HG02678 (cell line): ENCODE results near the gene CYP27A1.

Experiments used
- ATAC-seq: cut with Tn5 transposase; IDR thresholded peaks from one replicate; pipeline ENCODE4 v1.9.1; 2021; ENCODE audit warnings: mild to moderate bottlenecking, moderate library complexity; ENCODE audit not compliant: unreplicated experiment

CYP27A1 gene

DNA sequence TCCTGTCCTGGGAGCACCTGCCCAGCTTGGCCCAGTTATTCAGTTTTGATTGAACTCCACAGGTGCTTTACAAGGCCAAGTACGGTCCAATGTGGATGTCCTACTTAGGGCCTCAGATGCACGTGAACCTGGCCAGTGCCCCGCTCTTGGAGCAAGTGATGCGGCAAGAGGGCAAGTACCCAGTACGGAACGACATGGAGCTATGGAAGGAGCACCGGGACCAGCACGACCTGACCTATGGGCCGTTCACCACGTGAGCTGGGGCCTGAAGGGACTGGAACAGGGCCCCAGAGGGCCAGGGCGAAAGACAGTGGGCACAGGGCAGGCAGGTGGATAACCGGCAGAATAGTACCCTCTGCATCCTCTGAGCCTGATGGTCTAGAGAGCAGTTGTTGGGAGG lies 27.6 kb downstream of the CYP27A1 start:
- no peak for ATAC-seq

DNA sequence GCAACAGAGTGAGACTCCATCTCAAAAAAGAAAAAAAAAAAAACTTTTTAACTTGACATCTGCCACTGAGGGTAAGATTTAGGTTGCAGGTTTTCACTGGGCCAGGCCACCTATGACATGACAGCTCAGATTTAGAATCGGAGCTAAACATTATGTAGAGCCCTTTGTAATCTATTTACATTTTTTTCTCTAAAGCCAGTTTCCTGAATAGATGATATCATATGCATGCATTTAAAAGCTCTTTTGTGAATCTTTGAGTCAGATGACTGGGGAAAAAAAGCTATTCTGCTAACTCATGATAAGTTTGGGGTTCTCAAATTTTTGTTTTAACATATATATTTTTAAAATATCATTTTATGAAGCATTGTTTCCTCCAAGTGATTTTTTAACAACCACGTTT lies 28.3 kb downstream of the CYP27A1 start:
- no peak for ATAC-seq

DNA sequence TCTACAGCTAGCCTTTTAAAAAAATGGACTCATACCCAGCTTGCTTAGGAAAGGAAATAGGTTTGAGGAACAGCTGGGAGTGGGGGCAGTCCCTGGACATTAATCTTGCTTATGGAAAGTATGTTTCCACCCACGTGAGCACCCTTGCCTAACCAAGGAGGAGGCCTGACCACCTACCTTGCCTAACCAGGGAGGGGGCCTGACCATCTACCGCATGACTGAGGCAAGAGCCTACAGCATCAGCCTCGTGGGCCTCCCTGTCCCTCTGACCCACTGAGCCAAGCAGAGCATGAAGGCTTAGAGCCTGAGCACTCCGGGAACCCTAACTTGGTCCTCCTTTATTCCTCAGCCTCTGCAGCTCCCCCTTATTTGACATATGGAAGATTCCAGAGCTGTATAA lies 29.4 kb downstream of the CYP27A1 start:
- no peak for ATAC-seq

DNA sequence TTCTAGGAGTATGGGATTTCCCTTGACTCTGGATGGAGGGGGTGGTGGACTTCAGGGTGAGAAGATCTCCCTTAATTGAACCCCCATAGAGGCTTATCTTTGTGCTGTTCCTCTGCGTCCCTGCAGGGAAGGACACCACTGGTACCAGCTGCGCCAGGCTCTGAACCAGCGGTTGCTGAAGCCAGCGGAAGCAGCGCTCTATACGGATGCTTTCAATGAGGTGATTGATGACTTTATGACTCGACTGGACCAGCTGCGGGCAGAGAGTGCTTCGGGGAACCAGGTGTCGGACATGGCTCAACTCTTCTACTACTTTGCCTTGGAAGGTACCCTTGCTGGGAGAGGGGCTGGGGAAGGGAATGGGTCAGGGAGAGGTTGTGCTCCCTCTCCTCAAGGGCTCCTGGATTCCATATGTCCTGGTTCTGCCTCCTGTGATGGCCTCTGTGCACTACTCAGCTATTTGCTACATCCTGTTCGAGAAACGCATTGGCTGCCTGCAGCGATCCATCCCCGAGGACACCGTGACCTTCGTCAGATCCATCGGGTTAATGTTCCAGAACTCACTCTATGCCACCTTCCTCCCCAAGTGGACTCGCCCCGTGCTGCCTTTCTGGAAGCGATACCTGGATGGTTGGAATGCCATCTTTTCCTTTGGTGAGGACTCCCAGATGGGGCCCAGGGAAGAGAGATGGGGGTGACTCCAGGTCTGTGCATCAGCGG lies 30.3 kb downstream of the CYP27A1 start:
- no peak for ATAC-seq

DNA sequence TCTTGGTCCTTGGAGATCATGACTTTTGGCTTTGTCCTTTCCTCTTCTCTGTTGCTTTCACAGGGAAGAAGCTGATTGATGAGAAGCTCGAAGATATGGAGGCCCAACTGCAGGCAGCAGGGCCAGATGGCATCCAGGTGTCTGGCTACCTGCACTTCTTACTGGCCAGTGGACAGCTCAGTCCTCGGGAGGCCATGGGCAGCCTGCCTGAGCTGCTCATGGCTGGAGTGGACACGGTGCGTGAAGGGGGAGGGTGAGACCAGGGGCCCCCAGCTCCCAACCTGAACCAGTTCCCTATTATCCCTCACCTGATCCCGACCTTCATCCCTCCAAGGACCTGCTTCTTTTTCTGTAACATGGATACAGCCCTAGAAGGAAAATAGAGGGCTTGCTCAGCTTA lies 30.9 kb downstream of the CYP27A1 start:
- ATAC-seq, result no peak

DNA sequence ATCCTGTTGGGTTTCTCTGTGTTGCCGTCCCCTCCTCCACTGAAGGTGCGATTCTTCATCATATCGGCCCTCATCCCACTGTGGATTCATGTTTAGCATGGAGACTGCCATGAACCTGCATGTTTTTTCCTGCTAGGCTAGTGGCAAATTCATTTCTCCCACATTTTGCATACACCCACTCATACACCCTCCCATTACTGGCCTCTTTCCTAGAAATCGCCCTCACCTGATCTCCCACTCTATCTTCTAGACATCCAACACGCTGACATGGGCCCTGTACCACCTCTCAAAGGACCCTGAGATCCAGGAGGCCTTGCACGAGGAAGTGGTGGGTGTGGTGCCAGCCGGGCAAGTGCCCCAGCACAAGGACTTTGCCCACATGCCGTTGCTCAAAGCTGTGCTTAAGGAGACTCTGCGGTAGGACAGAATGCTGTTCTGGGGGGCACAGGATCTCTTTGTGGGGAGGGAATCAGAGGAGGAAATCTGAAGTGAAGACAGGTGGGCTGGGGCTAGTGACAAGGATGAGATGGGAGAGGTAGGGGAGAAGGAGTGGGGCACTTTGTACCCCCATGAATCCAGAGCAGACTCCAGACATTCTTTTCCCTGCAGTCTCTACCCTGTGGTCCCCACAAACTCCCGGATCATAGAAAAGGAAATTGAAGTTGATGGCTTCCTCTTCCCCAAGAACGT lies 32.0 kb downstream of the CYP27A1 start:
- ATAC-seq, result no peak

DNA sequence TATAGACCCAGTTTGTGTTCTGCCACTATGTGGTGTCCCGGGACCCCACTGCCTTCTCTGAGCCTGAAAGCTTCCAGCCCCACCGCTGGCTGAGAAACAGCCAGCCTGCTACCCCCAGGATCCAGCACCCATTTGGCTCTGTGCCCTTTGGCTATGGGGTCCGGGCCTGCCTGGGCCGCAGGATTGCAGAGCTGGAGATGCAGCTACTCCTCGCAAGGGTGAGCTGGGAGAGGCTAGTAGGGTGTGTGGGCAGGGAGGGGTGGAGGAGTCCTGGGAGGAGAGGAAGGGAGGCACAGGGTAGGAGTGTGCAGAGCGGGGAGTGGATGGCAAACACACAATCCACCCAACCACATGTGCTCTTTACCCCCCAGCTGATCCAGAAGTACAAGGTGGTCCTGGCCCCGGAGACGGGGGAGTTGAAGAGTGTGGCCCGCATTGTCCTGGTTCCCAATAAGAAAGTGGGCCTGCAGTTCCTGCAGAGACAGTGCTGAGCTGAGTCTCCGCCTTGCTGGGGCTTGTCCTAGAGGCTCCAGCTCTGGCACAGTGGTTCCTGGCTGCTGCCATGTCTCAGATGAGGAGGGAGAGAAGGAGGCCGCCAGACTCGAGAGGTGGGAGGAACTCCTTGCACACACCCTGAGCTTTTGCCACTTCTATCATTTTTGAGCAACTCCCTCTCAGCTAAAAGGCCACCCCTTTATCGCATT lies 32.7 kb downstream of the CYP27A1 start:
- no peak for ATAC-seq

DNA sequence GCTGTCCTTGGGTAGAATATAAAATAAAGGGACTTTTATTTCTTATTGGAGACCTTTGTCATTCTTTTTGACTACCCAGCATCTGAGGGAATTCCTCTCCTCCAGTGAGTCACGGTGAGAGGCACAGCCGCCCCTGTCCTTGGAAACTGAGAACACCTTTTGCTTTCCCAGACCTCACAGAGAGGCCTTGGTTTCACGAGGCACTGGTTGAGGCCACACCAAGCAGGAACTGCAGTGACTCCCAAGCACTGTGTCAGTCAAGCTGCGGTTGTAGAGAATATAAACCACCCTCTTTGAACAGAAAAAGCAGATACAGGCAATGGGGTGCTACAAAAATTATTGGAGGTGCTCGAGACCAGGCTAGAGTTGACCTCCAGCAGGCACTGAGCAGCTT lies 33.3 kb downstream of the CYP27A1 start:
- ATAC-seq, result no peak

DNA sequence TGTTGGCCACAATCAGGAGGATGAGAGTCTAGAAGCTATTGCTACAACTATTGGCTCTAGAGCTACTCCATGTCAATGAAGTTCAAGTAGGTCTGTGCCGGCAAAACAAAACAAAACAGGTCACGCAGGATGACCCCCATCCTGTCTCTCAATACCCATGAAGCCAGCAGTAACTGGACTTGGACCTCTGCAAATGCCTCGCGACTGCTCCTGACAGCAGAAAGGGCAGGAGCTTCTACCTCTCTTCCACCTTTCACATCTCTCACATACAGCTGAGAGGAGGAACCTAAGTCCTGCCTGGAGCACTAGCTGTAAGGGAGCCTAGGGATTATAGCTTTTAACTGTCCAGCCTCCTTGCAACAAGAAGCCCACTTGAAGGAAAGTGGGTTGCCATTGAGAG lies 33.7 kb downstream of the CYP27A1 start:
- no peak for ATAC-seq

DNA sequence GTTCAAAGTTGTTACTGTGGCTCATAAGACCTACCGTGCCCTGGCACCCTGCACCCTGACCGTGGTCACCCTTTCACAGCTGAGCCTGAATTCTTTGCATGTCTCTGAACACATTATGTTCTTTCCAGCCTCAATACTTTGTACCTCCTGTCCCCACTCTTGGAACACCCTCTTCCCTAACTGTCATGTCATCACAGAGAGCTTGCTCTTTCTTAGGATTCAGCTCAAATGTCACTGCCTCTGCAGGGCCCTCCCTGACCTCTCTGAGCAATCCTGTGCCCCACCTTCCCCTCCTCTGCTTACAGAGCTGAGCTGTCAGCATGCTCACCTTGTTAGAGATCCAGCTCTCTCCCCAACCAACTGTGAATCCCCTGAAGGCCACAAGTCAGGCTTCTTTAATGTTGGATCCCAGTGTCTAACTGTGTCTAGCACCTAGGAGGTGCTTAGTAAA lies 34.6 kb downstream of the CYP27A1 start:
- ATAC-seq, result no peak

DNA sequence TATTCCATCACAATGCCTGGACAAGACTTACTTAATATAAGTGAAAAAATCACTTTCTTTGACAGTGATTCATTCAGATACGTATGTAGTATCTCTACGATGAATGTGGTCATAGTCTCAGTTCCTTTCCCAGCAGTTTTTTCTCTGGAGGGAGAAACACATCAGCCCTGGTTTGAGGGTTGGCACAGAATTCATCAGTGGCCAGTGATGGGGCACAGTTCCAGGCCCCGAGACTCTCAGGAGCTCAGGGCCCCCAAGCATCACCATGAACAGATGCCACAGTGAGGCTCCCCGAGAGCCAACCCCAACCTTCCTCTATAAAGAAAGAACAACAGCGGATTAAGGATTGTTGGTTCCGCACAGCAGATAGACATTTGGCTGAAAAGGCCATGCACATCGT lies 37.1 kb downstream of the CYP27A1 start:
- no peak for ATAC-seq

DNA sequence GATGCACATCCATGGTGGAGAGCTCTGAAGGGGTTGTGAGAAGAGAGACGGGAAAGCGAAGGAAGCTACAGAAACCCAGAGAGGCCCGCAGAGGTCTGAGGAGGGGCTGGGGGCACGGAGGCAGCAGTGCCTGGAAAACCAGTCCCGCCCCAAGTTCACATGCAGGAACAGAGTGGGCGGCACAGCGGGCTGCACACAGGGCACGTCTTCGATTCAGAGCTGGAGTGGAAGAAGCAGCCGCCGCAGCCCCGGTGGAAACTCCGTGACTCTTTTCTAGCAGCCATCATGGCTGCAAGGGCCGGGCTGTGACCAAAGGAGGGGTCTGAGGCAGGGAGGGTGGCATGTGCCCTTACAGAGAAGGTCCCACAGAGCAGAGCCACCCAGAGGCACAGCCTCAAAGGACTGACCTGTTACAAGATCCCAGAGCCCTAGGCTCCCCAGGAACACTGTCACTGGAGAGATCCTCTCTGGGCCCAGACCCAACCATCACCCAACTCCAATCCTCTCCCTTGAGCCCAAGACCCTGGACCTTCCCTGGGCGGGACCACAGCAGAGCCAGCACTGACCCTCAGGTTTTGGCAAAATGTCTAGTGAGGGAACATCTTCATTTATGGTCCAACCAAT lies 38.9 kb downstream of the CYP27A1 start:
- no peak for ATAC-seq

DNA sequence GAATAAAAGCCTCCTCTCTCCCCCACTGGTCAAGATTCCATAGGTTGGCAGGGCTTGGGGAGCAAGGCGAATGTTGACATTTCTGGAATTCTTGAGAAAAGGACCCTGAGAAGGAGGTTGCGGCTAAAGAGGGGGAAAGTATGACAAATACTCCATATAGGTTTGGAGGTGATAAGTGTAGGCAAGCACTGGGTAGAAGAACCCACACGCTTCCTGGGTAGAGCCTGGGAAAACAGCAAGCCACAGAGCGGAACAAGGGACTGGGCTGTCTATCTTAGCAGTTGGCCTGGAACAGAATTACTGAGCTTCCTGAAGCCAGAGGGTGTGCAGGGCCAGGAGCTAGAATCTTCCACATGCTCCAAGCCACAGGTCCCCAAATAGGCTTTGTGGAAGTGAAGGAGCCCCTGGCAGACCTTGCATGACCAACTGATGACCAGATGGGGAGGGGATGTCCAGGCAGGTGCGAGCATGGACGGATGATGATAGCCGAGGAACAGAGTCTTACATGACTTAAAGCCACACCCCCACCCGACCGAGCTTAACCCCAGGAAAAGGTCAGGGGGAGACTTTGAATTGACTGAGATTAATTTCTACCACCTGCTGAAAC lies 39.8 kb downstream of the CYP27A1 start:
- no peak for ATAC-seq

DNA sequence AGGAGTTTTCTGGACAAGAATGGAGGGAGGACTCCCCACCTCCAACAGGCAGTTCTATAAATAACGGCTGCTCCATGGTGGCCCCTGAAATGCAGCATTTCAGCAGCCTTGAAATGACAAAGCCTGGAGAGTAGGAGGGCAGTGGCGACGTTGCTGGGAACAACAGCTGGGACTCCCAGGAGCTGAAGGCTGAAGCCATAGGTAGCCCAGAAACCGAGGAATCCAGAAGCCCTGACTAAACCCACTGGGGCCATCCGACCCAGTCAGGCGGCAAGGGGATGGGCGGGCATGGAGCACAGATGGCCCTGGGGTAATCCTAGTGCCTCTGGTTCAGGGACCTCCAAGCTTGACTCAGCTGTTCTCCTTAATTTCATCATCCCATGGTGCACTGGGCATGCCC lies 40.7 kb downstream of the CYP27A1 start:
- ATAC-seq, result no peak

DNA sequence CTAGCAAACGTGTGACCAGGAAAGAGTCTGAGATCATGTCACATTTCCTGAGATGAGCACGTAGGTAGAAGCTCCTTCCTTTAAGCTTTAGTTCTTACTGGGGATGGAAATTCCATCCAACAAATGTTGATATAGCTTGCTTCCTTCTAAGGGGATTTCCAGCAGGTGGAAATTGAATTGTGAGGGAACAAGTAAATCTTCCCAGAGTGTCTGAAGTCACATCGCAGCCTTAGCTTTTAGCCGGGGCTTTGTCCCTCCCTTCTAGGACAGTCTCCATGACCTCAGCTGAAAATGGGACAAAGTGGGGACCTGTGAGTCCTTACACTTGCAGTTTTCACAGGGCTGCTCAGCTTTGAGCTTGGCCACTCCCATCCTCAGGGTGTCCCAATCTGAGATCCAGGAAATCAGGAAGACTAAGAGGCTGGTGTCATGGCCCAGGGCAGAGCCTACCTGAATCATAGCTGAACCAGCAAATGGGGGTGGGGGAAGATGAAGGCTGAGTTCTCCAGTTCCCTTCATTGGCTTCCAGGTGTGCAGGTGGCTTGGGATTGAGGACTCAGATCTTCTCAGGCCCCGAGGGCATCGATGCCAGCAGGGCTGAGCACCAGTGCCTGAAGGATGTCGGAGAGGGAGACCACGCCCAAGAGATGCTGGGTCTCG lies 41.4 kb downstream of the CYP27A1 start:
- no peak for ATAC-seq

DNA sequence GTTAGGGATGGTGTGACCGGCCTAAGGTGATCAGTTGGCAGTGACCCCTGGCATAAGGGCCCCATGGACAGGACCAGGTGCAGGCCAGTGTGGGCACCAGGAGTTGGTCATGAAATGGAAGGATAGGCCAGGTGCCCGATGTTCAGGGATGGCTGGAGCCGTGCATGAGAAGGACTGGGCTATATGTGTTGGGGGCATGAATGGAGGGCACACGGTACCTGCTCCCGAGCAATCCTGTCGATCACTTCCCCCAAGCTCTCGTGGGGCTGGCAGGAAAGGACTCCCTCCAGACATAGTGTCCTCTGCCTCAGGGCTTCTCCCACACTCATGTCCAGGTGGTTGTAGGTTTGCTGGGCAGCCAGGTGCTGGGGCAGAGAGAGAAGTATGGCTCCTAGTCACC lies 42.1 kb downstream of the CYP27A1 start:
- no peak for ATAC-seq

DNA sequence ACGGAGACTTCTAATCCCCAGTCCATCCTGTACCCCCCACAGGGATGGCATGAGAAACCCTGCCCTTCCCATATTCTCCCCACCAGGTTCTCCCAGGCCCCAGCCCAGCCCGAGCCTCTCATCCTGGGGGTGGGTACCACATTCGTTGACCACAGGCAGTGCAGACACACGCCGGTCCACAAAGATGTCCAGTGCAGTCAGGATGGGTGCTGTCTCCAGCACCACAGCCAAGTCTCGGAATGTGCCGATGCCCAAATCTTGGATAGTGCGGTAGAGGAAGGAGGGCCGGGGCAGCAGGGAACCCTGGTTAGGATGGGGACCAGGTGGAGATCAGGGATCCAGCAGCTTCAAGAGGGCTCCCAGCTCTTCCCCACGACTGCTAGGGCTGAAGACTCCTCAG lies 44.8 kb downstream of the CYP27A1 start:
- ATAC-seq, result no peak

DNA sequence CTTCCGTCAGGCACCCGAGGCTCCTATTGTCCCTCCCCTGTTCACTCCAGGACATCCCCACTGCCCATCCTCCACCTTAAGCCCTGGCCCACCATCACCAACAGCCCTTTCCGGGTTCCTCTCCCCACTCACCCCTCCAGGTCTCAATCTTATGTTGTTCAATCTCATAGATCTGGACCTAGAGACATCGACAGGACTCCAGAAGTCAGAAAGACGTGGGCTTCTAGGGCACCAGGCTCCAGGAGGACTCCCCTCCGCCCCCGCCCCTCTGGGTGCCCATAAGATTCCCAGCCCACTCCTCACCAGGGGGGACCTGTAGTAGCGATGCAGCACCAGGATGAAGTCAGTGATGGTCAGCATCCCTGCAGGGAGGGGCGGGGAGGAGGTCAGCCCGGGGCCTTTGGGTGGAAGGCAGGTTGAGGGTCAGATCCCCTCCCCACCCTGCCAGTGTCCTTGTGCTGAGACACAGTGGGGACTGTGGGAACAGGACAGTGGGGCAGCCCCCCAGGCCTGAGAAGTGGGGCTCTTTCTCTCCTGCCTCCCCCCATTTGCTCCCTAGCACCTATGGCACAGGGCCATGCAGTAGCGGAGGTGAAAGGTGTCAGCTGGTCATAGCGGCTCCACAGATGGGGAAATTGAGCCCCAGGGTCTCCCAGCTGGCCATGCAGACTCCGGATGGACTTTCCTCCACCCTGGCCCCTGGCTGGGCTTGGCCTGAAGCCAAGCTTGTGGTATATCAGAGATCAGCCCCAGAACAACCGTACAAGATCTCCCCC lies 45.9 kb downstream of the CYP27A1 start:
- ATAC-seq, result no peak

DNA sequence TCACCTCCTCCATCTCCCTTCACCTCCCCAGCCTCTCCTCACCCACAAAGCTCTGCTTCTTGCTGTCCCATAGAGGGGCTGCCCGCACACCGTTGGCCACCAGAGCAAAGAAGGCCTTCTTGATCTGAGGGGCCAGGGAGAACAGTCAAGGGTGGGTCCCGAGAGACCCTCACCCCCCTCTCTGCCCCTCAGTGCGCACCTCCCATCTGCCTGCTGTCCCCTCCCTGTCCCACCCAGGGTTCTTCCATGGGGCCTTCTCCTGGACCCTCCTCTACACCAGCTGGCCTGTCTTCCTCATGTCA lies 46.5 kb downstream of the CYP27A1 start:
- ATAC-seq, result no peak

DNA sequence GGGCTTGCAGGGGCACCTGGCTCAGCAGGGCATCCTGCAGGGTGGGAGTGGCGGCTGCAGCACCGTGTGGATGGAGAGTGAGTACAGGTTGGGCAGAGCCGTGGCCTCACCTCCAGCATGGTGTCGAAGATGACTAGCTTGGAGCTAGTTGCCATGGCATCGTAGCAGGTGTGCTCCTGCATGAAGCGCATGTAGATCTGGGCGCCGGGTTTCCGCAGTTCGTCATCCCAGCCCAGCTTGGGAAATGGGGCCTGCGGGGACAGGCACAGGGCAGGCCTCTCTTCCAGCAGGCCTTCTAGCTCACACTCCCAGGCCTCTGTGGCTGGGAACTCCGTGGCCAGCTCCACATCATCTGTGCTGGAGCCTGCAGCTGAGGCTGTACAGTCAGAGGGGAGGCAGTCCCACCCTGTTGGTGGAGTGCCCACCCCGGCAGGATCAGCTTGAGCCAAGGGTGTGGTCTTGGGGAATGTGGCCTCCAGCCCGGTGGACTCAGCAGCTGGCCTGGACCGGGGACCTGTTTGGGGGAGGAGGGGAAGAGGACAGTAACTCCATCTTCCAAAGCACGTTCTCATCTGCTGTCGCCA lies 48.0 kb downstream of the CYP27A1 start:
- ATAC-seq, result no peak
